Nephron progenitor cell (in vitro differentiated cells): ENCODE data around the gene RIPOR3.

Source experiments
- DNase-seq: peaks from one replicate; pipeline ENCODE4 v3.0.0; 2021
- H3K27ac Mint-ChIP-seq: 2 replicates; pipeline ENCODE4 v1.8.0; 2021; ENCODE audit warnings: mild to moderate bottlenecking, moderate library complexity, mixed read lengths
- H3K27me3 Mint-ChIP-seq: 2 replicates; pipeline ENCODE4 v1.8.0; 2021; ENCODE audit warnings: mild to moderate bottlenecking, low read depth, mixed read lengths; ENCODE audit not compliant: poor library complexity
- H3K36me3 Mint-ChIP-seq: 2 replicates; pipeline ENCODE4 v1.8.0; 2021; ENCODE audit warnings: low read depth, mixed read lengths
- H3K4me1 Mint-ChIP-seq: 2 replicates; pipeline ENCODE4 v1.8.0; 2021; ENCODE audit warnings: mixed read lengths
- H3K4me3 Mint-ChIP-seq: 2 replicates; pipeline ENCODE4 v1.8.0; 2021; ENCODE audit warnings: mild to moderate bottlenecking, moderate library complexity, mixed read lengths
- H3K9me3 Mint-ChIP-seq: 2 replicates; pipeline ENCODE4 v1.8.0; 2021; ENCODE audit warnings: mild to moderate bottlenecking, moderate library complexity, mixed read lengths
- TF ChIP-seq, protein P1 (sequence below): fragments of 200-600 bp; sonication (generic); IDR thresholded peaks from 2 replicates; pipeline ENCODE4 v1.5.0; 2021; ENCODE audit warnings: antibody characterized with exemption

The RIPOR3 gene

DNA sequence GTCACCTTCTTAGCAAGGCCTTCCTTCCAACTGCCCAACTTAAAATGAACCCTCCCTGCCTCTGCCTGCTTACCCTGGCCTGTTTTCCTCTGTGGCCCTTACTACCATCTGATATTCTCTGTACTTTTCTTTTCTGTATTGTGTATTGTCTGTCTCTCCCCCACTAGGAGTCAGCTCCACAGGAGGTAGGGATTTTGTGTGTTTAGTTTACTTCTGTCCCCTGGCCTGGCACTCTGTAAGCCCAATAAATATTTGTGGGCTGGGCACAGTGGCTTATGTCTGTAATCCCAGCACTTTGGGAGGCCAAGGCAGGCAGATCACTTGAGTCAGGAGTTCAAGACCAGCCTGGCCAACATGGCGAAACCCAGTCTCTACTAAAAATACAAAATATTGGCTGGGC, 72.8 kb downstream of the RIPOR3 start:
- Mint-ChIP-seq H3K27ac (no peak overlapping the region), H3K9me3 (peaks cover 21% of the 10 kb centered on the region), H3K4me3 (no peak overlapping the region), H3K4me1 (peaks cover 18% of the 10 kb centered on the region), H3K27me3 (peaks cover 9% of the 10 kb centered on the region), H3K36me3 (no peaks in the 10 kb centered on the region)
- TF ChIP-seq, protein P1, sequence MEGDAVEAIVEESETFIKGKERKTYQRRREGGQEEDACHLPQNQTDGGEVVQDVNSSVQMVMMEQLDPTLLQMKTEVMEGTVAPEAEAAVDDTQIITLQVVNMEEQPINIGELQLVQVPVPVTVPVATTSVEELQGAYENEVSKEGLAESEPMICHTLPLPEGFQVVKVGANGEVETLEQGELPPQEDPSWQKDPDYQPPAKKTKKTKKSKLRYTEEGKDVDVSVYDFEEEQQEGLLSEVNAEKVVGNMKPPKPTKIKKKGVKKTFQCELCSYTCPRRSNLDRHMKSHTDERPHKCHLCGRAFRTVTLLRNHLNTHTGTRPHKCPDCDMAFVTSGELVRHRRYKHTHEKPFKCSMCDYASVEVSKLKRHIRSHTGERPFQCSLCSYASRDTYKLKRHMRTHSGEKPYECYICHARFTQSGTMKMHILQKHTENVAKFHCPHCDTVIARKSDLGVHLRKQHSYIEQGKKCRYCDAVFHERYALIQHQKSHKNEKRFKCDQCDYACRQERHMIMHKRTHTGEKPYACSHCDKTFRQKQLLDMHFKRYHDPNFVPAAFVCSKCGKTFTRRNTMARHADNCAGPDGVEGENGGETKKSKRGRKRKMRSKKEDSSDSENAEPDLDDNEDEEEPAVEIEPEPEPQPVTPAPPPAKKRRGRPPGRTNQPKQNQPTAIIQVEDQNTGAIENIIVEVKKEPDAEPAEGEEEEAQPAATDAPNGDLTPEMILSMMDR, result no peak
- no peak for DNase-seq

DNA sequence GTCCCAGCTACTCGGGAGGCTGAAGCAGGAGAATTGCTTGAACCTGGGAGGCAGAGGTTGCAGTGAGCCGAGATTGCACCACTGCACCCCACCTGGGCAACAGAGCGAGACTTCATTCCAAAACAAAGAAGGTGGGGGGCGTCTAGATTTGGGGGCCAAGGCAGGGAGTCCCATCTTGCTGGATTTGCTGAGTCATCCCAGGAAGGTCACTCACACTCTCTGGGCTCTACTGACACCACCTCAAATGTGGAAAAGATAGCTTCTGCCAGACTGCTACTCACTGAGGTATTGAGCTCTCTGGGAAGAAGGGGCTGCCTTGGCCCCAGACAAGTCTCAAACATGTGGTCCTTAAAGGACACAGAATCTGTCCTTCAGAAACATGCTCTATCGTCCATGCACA, 74.3 kb downstream of the RIPOR3 start:
- no peak for DNase-seq
- Mint-ChIP-seq H3K4me3 (no peak overlapping the region), H3K9me3 (peaks cover 21% of the 10 kb centered on the region), H3K4me1 (peaks cover 18% of the 10 kb centered on the region), H3K36me3 (no peaks in the 10 kb centered on the region), H3K27ac (no peak overlapping the region), H3K27me3 (peaks cover 7% of the 10 kb centered on the region)
- TF ChIP-seq, protein P1, result no peak

DNA sequence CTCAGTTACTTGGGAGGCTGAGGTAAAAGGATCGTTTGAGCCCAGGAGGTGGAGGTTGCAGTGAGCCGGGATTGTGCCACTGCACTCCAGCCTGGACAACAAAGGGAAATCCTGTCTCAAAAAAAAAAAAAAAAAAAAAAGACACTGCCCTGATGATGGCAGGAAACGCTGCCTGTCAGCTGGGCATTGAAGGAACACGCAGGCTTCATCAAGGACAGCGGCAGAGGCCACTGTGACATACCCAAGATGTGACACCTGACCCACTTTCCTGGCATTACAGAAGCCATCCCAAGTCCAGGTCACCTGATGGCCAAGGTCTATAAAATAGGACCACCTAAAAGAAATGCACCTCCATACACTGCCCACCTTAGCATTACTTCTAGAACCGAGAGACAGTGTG, 75.9 kb downstream of the RIPOR3 start:
- H3K4me1 Mint-ChIP-seq, result peaks cover 19% of the 10 kb centered on the region
- DNase-seq, result no peak
- TF ChIP-seq, protein P1, result no peak
- H3K36me3 Mint-ChIP-seq, result no peaks in the 10 kb centered on the region
- H3K9me3 Mint-ChIP-seq, result peaks cover 6% of the 10 kb centered on the region
- no peak overlapping the region for H3K4me3 Mint-ChIP-seq
- H3K27me3 Mint-ChIP-seq, result peaks cover 2% of the 10 kb centered on the region
- H3K27ac Mint-ChIP-seq, result no peak overlapping the region

DNA sequence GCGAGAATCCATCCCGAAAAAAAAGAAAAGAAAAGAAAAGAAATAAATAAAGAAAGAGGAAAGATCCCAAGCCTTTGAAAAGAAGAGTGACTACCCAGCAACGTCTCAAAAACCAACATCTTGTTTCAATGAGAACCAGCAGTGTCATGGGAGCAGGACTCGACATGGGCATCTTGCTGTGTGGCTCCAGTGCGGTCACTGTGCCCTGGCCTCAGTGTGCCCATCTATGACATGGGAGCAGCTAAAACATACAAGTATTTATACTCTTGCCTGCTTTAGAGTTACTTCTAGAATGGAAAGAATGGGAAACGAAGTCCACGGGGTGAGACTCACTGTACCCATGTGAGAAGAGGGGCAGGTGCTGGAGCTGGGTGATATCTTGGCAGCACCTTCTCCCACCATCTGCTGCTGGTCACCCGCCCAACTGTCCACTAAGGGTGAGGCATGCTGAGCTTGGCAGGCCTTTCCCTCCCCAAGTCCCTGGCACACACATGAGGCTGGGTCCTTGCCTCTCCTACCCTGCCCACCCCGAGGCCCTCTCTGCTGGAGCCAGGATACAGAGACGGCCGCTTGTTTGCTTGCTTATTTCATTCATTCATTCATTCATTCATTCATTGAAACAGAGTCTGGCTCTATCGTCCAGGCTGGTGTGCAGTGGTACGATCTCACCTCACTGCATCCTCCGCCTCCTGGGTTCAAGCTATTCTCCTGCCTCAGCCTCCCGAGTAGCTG, 77.7 kb downstream of the RIPOR3 start:
- H3K27ac Mint-ChIP-seq, result no peak overlapping the region
- no peaks in the 10 kb centered on the region for H3K9me3 Mint-ChIP-seq
- TF ChIP-seq, protein P1, result no peak
- peaks cover 2% of the 10 kb centered on the region for H3K27me3 Mint-ChIP-seq
- peaks cover 15% of the 10 kb centered on the region for H3K4me1 Mint-ChIP-seq
- no peaks in the 10 kb centered on the region for H3K36me3 Mint-ChIP-seq
- no peak for DNase-seq
- H3K4me3 Mint-ChIP-seq, result no peak overlapping the region

DNA sequence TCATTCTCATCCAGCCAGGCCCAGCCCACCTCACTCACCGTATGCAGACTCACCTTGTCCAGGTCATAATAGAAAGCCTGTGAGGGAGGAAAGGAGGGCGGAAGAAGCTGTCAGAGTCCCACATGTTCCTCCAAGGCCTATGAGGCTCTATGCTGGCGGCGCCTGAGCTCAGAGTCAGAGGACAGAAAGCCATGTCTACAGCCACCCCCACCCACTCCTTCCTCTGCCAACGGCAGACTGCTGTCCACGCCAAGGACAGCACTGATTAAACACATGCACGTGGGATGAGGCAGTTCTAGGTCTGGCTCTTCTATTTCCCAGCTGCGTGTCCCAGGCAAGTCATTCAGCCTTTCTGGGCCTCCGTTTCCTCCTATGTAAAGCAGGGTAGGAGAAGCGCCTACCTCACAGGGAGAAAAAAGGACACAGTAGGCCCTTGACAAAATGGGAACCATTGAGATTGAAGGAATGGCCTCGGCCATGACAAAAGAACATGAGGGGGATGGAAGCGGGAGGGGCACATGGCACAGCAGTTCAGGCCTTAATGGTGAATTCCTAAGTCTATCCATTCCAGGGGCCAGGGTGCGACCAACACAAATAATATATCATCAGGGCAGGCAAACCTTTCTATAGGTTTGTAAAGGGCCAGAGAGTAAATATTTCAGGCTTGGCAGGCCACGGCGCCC, 80.1 kb downstream of the RIPOR3 start:
- DNase-seq, result no peak
- no peaks in the 10 kb centered on the region for H3K9me3 Mint-ChIP-seq
- H3K36me3 Mint-ChIP-seq, result no peaks in the 10 kb centered on the region
- TF ChIP-seq, protein P1, result no peak
- no peaks in the 10 kb centered on the region for H3K27me3 Mint-ChIP-seq
- no peak overlapping the region for H3K4me3 Mint-ChIP-seq
- H3K27ac Mint-ChIP-seq, result peak overlapping the region; percentile 79
- peaks cover 24% of the 10 kb centered on the region for H3K4me1 Mint-ChIP-seq
